AG08396 (cell line): ENCODE data around the gene C3.
"Not testable (repeated sequence)": the region's sequence is repeated elsewhere in the genome, so short reads cannot be mapped to it uniquely, and the experiment has no call there.

Experiments used
- DNase-seq: peaks from one replicate; pipeline ENCODE4 v3.0.0; 2012; ENCODE audit warnings: low spot score, mixed read lengths

The C3 gene

GRCh38 chr19:6712692-6713670 is 7.5 kb downstream of the C3 start:
- DNase-seq, result no peak

- DNase-seq, result no peak
Observed at GRCh38 chr19:6712231-6712630, 8.2 kb downstream of the C3 start.

GRCh38 chr19:6711605-6712004 is 8.8 kb downstream of the C3 start:
- DNase-seq, result no peak

- DNase-seq, result no peak
Observed at GRCh38 chr19:6711078-6711361, 9.4 kb downstream of the C3 start.

GRCh38 chr19:6710273-6711077 is 10.0 kb downstream of the C3 start:
- no peak for DNase-seq

GRCh38 chr19:6709549-6709948 is 10.9 kb downstream of the C3 start:
- no peak for DNase-seq

GRCh38 chr19:6708913-6709312 is 11.5 kb downstream of the C3 start:
- not testable (repeated sequence) for DNase-seq

- DNase-seq, result no peak
Observed at GRCh38 chr19:6708346-6708745, 12.1 kb downstream of the C3 start.

- DNase-seq, result no peak
Observed at GRCh38 chr19:6707658-6708018, 12.8 kb downstream of the C3 start.

GRCh38 chr19:6707011-6707657 is 13.3 kb downstream of the C3 start:
- DNase-seq, result no peak

- no peak for DNase-seq
Observed at GRCh38 chr19:6706633-6706958, 13.9 kb downstream of the C3 start.

GRCh38 chr19:6705931-6706632 is 14.4 kb downstream of the C3 start:
- no peak for DNase-seq

GRCh38 chr19:6700586-6701316 is 19.7 kb downstream of the C3 start:
- DNase-seq, result no peak

- no peak for DNase-seq
Observed at GRCh38 chr19:6699935-6700334, 20.5 kb downstream of the C3 start.

GRCh38 chr19:6697291-6697690 is 23.2 kb downstream of the C3 start:
- DNase-seq, result no peak

- DNase-seq, result no peak
Observed at GRCh38 chr19:6696239-6696820, 24.1 kb downstream of the C3 start.

- DNase-seq, result no peak
Observed at GRCh38 chr19:6694147-6694815, 26.2 kb downstream of the C3 start.

- DNase-seq, result no peak
Observed at GRCh38 chr19:6693681-6694080, 26.8 kb downstream of the C3 start.

- no peak for DNase-seq
Observed at GRCh38 chr19:6693056-6693471, 27.4 kb downstream of the C3 start.

- no peak for DNase-seq
Observed at GRCh38 chr19:6692027-6692426, 28.4 kb downstream of the C3 start.

GRCh38 chr19:6691342-6691741 is 29.1 kb downstream of the C3 start:
- DNase-seq, result no peak
